K562 (cell line): ENCODE results near the gene CRAT. TPM values are rescaled to one million over a fixed set of nuclear protein-coding genes. Genes with fewer than 3 reads are reported as not detected.

ENCODE experiments used
- CUX1 ChIP-seq: fragments of 200-800 bp; sonication (Bioruptor generic); IDR thresholded peaks from 2 replicates; pipeline ENCODE4 v1.6.1; 2016; ENCODE audit warnings: missing genetic modification characterization, missing compliant biosample characterization
- FIP1L1 ChIP-seq: fragments of 200-400 bp; formaldehyde crosslinking; IDR thresholded peaks from 2 replicates; pipeline ENCODE4 v1.6.1; 2018; ENCODE audit warnings: mild to moderate bottlenecking, low read depth, low read length; ENCODE audit not compliant: poor library complexity, severe bottlenecking
- HBP1 ChIP-seq: fragments of 450-650 bp; formaldehyde crosslinking; IDR thresholded peaks from 2 replicates; pipeline ENCODE4 v1.4.0; 2022; ENCODE audit warnings: missing genetic modification characterization
- ZNF133 ChIP-seq: fragments of 250-450 bp; sonication (Bioruptor Pico); IDR thresholded peaks from 2 replicates; pipeline ENCODE4 v1.4.0; 2020; ENCODE audit warnings: mild to moderate bottlenecking
- ZNF311 ChIP-seq: fragments of 250-450 bp; sonication (Bioruptor Pico); IDR thresholded peaks from 2 replicates; pipeline ENCODE4 v1.4.0; 2020; ENCODE audit warnings: mild to moderate bottlenecking, moderate library complexity
- polyA plus RNA-seq, 8 experiments: library from polyadenylated mRNA; depleted of rRNA in 4 of 8; stranded (reverse) in 5 of 8; unstranded in 3 of 8; fragments of >200 nt; fragmentation: Nextera tagmentation in 2 of 8; fragmentation: Illumina TruSeq in 1 of 8; extraction: Ambion mirVana in 2 of 8; extraction: Trizol in 1 of 8; gene quantifications; 2 replicates each; pipeline versions ENCODE4 v1.2.1 to v1.2.3, GENCODE V29; 2011 to 2014; ENCODE audit warnings: inconsistent platforms in 1 of 8, missing spikeins in 1 of 8
- total RNA-seq, 7 experiments: library from RNA; depleted of rRNA in 6 of 7; stranded (reverse); fragments of >200 nt in 6 of 7; fragmentation: Illumina TruSeq in 2 of 7; extraction: Trizol in 2 of 7; gene quantifications; 2 replicates each; pipeline versions ENCODE4 v1.2.1 to v1.2.3, GENCODE V29; 2011 to 2021; ENCODE audit warnings: low replicate concordance in 1 of 7

The CRAT gene
- total and polyA plus RNA-seq, 9 of the 15 experiments (the other 6 are each of a cell fraction or from before 2014, with no cell fraction given): 0.20 to 13.8 (median 5.4) TPM

- TF ChIP-seq CUX1 (no peak), HBP1 (CRISPR knock-in tag) (no peak), ZNF133 (CRISPR knock-in tag) (no peak), ZNF311 (CRISPR knock-in tag) (no peak), FIP1L1 (no peak)
Observed at GRCh38 chr9:129137292-129138143, 26.9 kb upstream of the CRAT start (continued).
